Measurements from ENCODE around the gene ZNF346.
"Not testable (repeated sequence)": the region's sequence is repeated elsewhere in the genome, so short reads cannot be mapped to it uniquely, and the experiment has no call there.

The ZNF346 gene

DNA sequence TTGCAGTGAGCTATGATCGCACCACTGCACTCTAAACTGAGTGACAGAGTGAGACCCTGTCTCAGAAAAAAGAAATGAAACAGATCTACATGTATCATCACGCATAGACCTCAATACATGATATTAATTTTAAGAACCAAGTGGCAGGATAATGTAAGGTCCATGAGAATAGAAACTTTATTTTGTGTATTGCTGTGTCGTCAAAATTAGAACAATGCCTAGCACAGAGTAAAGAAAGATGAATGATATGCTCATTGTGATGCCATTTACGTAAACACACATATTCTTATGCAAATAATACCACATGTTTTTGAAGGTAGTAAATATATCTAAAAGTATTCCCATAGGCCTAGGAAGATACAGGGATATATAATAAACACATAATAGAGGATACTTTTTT, 12.3 kb upstream of the ZNF346 start:
- DNase-seq = no peak

DNA sequence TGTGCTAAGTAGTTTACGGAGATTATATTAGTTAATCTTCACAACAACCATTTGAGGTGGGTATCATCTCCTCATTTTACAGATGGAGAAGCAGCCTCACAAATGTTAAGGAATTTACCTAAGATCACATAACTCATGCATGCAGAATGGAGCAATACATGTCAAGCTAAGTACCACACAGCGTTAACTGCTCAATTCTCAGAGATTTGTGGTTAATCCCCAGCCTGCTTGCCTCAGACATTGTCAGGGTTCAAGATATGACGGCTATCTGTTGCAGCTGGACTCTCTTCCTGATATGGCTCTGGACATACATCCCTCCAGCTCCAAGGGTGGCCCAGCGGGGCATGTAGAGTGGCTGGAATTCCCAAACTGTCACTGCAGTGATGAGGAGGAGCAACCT, 7.3 kb upstream of the ZNF346 start:
- no peak for DNase-seq

DNA sequence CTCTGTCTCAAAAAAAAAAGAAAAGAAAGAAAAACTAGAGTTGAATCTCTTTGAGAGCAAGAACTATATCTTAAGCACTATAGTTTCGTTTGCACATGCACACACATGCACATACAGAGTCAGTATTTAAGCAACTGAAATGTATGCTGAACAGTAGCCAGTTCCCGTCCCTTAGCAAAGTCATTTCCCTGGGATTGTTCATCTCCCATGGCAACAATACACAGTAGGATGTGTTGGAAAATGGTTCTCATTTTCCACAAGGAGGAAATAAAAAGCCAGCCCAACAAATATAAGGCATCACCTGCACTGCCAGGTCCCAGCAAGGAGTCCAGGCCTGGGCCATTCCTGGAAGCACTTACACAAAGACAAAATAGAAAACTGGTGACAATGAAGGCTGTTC, 4.2 kb upstream of the ZNF346 start:
- DNase-seq = no peak

DNA sequence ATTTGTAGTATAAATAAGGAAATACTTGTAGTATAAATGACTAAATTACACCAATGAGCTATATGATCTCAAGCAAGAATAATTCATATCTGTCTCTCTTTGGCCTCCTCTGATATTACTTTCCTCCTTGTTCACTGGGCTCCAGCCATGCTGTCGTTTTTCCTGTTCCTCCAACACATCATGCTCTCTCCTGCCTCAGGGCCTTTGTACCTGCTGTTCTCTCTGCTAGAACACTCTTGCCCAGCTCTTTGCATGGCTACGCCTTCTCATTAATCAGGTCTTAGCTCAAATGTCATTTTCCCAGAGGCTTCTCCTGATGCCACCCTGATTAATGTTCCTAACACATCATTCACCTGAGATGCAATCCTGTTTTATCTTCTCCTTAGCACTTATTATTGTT, 2.5 kb upstream of the ZNF346 start:
- no peak for DNase-seq

DNA sequence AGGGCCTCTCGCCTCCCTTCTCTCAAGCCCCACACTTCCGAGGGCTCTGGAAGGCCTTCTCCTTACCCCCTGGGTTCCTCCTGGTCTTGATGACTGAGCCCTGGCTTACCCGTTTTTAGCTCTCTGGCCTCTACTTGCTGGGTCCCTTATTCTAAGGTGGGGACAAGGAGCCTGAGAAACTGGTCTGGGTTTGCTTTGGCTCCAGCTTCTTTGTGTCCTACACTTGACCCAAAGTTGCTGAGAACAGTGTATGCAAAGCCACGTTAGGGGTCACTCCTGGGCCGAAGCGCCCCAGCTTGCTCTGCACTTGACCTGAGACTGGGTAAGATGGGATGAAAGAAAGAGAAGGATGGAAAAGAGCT, 788 bp downstream of the ZNF346 start:
- no peak for DNase-seq

DNA sequence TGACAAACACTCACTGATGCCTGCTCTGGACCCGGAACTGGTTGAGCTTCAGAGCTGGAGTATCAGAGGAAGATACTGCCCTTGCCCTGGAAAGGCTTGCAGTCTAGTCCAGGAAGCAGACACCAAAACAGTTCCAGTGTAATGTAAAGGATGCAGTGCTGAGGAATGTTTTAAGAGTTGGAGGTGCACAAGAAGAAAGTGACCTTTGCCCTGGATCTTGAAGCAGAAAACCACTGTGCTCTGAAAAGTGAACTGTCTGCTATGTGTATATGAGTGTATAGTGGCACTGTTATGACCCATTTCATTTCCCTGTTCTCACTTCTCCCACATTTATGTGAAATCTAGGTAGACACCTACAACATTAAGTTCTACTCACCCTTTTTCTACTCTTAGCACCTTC, 2.1 kb downstream of the ZNF346 start:
- DNase-seq = no peak

- no peak for DNase-seq
Measured at GRCh38 chr5:177025101-177025601, 2.7 kb downstream of the ZNF346 start.

DNA sequence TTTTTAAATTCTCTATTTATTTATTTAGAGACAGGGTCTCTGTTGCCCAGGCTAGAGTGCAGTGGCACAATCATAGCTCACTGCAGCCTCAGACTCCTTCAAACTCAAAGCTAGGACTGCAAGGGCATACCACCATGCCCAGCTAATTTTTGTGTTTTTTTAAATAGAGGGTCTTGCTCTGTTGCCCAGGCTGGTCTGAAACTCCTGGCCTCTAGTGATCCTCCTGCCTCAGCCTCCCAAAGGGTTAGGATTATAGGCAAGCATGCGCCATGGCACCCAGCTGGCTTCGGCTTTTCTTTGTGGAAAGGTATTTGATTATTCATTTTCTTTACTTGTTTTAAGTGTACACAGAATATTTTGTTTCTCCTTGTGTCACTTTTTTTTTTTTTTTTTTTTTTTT, 5.2 kb downstream of the ZNF346 start:
- DNase-seq = no peak

DNA sequence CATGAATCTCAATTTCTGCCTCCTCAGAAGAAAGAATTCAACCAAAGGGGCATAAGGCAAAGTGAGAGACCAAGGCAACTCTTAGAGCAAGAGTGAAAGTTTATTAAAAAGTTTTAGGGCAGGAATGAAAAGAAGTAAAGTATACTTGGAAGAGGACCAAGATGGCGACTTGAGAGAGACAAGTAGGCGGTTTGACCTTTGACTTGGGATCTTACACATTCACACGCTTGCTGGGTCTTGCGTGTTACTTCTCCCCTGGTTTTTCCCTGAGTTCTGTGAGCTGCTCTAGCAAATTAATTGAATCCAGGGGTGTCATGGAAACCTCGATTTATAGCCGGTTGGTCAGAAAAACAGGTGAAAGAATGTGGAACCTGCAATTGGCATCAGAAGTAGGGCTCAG, 7.0 kb downstream of the ZNF346 start:
- no peak for DNase-seq

- no peak for DNase-seq
Measured at GRCh38 chr5:177035976-177036375, 13.5 kb downstream of the ZNF346 start.

GRCh38 chr5:177036443-177036842, 13.9 kb downstream of the ZNF346 start:
- DNase-seq = no peak

DNA sequence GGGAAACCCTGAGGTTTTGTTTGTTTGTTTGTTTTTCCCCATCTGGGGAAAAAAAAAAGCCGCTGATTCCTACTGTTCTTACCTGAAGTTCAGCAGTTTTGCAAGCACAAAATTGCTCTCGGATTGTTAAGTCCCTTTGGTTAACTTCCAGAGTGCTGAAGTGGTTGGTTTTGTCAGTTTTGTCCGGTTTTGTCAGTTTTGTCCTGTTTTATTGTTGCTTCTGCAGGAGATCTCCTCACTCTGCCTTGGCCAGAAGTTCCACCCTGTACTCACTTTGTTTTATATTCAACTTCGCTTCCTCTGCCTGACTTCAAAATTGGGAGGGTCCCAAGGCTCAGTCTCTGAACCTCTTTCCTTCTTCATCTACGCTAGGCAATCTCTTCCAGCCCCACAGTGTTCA, 14.4 kb downstream of the ZNF346 start:
- DNase-seq = no peak

GRCh38 chr5:177040814-177041420, 18.4 kb downstream of the ZNF346 start:
- no peak for DNase-seq

GRCh38 chr5:177041936-177042335, 19.4 kb downstream of the ZNF346 start:
- DNase-seq = no peak

DNA sequence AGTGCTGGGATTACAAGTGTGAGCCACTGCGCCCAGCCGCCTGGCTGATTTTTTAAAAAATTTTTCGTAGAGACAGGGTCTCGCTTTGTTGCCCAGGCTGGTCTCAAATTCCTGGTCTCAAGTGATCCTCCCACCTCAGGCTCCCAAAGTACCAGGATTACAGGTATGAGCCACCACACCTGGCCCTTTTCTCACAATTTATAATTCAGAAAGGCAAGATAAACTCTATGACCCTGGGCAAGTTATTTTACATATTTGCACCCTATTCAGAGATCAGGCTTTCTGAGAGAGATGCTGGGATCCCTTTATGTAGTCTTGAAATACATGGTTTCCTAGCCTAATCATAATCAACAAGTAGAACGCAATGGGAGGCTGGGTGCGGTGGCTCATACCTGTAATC, 20.6 kb downstream of the ZNF346 start:
- no peak for DNase-seq

DNA sequence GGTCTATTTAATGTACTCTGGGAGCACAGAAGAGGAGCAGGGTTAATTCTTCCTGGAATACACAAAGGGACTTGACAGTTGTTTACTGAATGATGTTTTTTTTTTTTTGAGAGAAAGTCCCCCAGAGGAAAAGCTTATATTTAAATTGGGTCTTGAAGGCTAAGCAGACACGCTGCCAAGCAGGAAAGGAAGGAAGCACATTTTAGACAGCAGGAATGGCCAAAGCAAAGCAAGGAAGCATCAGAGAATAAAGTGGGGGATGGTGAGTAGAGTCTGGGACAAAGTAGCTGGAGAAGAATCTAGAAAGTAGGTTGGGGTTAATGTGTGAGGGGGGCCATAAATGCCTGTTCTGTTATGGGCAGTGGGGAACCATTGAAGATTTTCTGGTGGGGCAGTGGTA, 21.5 kb downstream of the ZNF346 start:
- DNase-seq = no peak

- no peak for DNase-seq
Measured at GRCh38 chr5:177044641-177045040, 22.1 kb downstream of the ZNF346 start.

GRCh38 chr5:177045631-177046030, 23.1 kb downstream of the ZNF346 start:
- DNase-seq = no peak

GRCh38 chr5:177048531-177048930, 26.0 kb downstream of the ZNF346 start:
- DNase-seq = not testable (repeated sequence)

- DNase-seq = no peak
Measured at GRCh38 chr5:177049285-177049684, 26.8 kb downstream of the ZNF346 start.

- no peak for DNase-seq
Measured at GRCh38 chr5:177064500-177065277, 42.2 kb downstream of the ZNF346 start.

- no peak for DNase-seq
Measured at GRCh38 chr5:177065491-177065890, 43.0 kb downstream of the ZNF346 start.

GRCh38 chr5:177066224-177066623, 43.7 kb downstream of the ZNF346 start:
- no peak for DNase-seq

- no peak for DNase-seq
Measured at GRCh38 chr5:177067503-177067902, 45.0 kb downstream of the ZNF346 start.

All from NCI-H1930 (cell line).